Astrocyte (in vitro differentiated cells and primary cell): Measurements from ENCODE around the gene CHAC1. TPM values are rescaled to one million over a fixed set of nuclear protein-coding genes. Genes with fewer than 3 reads are reported as not detected.

Experiments
- DNase-seq: peaks from one replicate; pipeline ENCODE4 v3.0.0-alpha.2; 2010; ENCODE audit warnings: low read depth
- FAIRE-seq: peaks from 2 replicates; lab custom pipeline; 2011; peaks lifted over from hg19 to GRCh38; lab: Jason Lieb, UNC
- H2AFZ ChIP-seq: 2 replicates; pipeline ENCODE4 v1.6.0; 2012; ENCODE audit warnings: low read depth, low read length, inconsistent platforms
- H3K27ac ChIP-seq: 2 replicates; pipeline ENCODE4 v1.5.1; 2011; ENCODE audit warnings: low read depth, low read length, inconsistent platforms
- H3K27me3 ChIP-seq: 2 replicates; pipeline ENCODE4 v1.6.0; 2011; ENCODE audit warnings: low read length, inconsistent platforms; ENCODE audit not compliant: insufficient read depth
- H3K36me3 ChIP-seq: 2 replicates; pipeline ENCODE4 v1.5.1; 2011; ENCODE audit warnings: low read length, inconsistent platforms; ENCODE audit not compliant: insufficient read depth
- H3K4me1 ChIP-seq: 2 replicates; pipeline ENCODE4 v1.5.1; 2011; ENCODE audit warnings: low read length, inconsistent platforms; ENCODE audit not compliant: insufficient read depth
- H3K4me2 ChIP-seq: 2 replicates; pipeline ENCODE4 v1.6.0; 2012; ENCODE audit warnings: low read length, inconsistent platforms
- H3K4me3 ChIP-seq: 2 replicates; pipeline ENCODE4 v1.5.1; 2011; ENCODE audit warnings: low read depth, mild to moderate bottlenecking, low read length, inconsistent platforms; ENCODE audit not compliant: insufficient read depth
- H3K79me2 ChIP-seq: 2 replicates; pipeline ENCODE4 v1.6.0; 2012; ENCODE audit warnings: mild to moderate bottlenecking, low read length, inconsistent platforms; ENCODE audit not compliant: insufficient read depth
- H3K9ac ChIP-seq: 2 replicates; pipeline ENCODE4 v1.6.0; 2012; ENCODE audit warnings: mild to moderate bottlenecking, low read length, inconsistent platforms
- H3K9me3 ChIP-seq: 2 replicates; pipeline ENCODE4 v1.5.1; 2012; ENCODE audit warnings: low read depth, mild to moderate bottlenecking, low read length, inconsistent platforms; ENCODE audit not compliant: insufficient read depth
- H4K20me1 ChIP-seq: 2 replicates; pipeline ENCODE4 v1.6.0; 2012; ENCODE audit warnings: low read length, inconsistent platforms; ENCODE audit not compliant: insufficient read depth
- H3K27ac Mint-ChIP-seq: one replicate; pipeline ENCODE4 v1.8.0; 2021; ENCODE audit warnings: mild to moderate bottlenecking, mixed read lengths; ENCODE audit not compliant: unreplicated experiment
- H3K27me3 Mint-ChIP-seq: one replicate; pipeline ENCODE4 v1.8.0; 2021; ENCODE audit warnings: low read depth, mixed read lengths; ENCODE audit not compliant: unreplicated experiment
- H3K36me3 Mint-ChIP-seq: one replicate; pipeline ENCODE4 v1.8.0; 2021; ENCODE audit warnings: low read depth, mixed read lengths; ENCODE audit not compliant: unreplicated experiment
- H3K4me1 Mint-ChIP-seq: one replicate; pipeline ENCODE4 v1.8.0; 2021; ENCODE audit warnings: low read depth, mixed read lengths; ENCODE audit not compliant: unreplicated experiment
- H3K4me3 Mint-ChIP-seq: one replicate; pipeline ENCODE4 v1.8.0; 2021; ENCODE audit warnings: mild to moderate bottlenecking, moderate library complexity, mixed read lengths; ENCODE audit not compliant: unreplicated experiment
- H3K9me3 Mint-ChIP-seq: one replicate; pipeline ENCODE4 v1.8.0; 2021; ENCODE audit warnings: mild to moderate bottlenecking, mixed read lengths; ENCODE audit not compliant: unreplicated experiment
- CTCF ChIP-seq: IDR thresholded peaks from 2 replicates; pipeline ENCODE4 v1.5.1; 2011; ENCODE audit warnings: low read depth, mild to moderate bottlenecking, inconsistent platforms, low read length, moderate library complexity; ENCODE audit not compliant: insufficient read depth
- EZH2 ChIP-seq: IDR thresholded peaks from 2 replicates; pipeline ENCODE4 v1.6.1; 2012; ENCODE audit warnings: mild to moderate bottlenecking, low read length, inconsistent platforms; ENCODE audit not compliant: insufficient read depth
- total RNA-seq: library from RNA; stranded (reverse); gene quantifications from 2 replicates; pipeline ENCODE4 v1.2.1, GENCODE V29; 2021

Gene CHAC1
- total RNA-seq, 1 donor from 2014 or later: 55.9 TPM

- no peaks in the 10 kb centered on the region for H3K9me3 ChIP-seq
- no peaks in the 10 kb centered on the region for H4K20me1 ChIP-seq
- H3K36me3 Mint-ChIP-seq: no peaks in the 10 kb centered on the region
- FAIRE-seq (no peak), DNase-seq (no peak)
- H3K9me3 Mint-ChIP-seq: no peaks in the 10 kb centered on the region
- peaks cover 41% of the 10 kb centered on the region for H3K27me3 Mint-ChIP-seq
- peaks cover 2% of the 10 kb centered on the region for H3K4me1 Mint-ChIP-seq
- no peak overlapping the region for H3K4me3 ChIP-seq
- H3K4me3 Mint-ChIP-seq: no peak overlapping the region
- no peaks in the 10 kb centered on the region for H3K36me3 ChIP-seq
- no peaks in the 10 kb centered on the region for H3K79me2 ChIP-seq
- TF ChIP-seq CTCF (no peak), EZH2 (no peak)
- H3K27me3 ChIP-seq: no peaks in the 10 kb centered on the region
- H3K9ac ChIP-seq: no peak overlapping the region
- no peak overlapping the region for H2AFZ ChIP-seq
- no peak overlapping the region for H3K27ac ChIP-seq
- peak overlapping the region; percentile 53 for H3K27ac Mint-ChIP-seq
- H3K4me1 ChIP-seq: peaks cover 18% of the 10 kb centered on the region
- no peak overlapping the region for H3K4me2 ChIP-seq
These were observed 8.6 kb upstream of the CHAC1 start for GRCh38 chr15:40944510-40945296.

- no peak overlapping the region for H3K4me3 Mint-ChIP-seq
- Histone ChIP-seq H3K4me2 (no peak overlapping the region), H3K36me3 (no peaks in the 10 kb centered on the region), H3K9ac (no peak overlapping the region), H2AFZ (no peak overlapping the region), H3K4me1 (peaks cover 10% of the 10 kb centered on the region), H3K79me2 (no peaks in the 10 kb centered on the region), H3K9me3 (no peaks in the 10 kb centered on the region), H3K4me3 (no peak overlapping the region), H4K20me1 (no peaks in the 10 kb centered on the region), H3K27ac (no peak overlapping the region), H3K27me3 (no peaks in the 10 kb centered on the region)
- H3K4me1 Mint-ChIP-seq: peaks cover 2% of the 10 kb centered on the region
- no peak for FAIRE-seq
- peaks cover 2% of the 10 kb centered on the region for H3K9me3 Mint-ChIP-seq
- no peak for DNase-seq
- H3K27ac Mint-ChIP-seq: no peak overlapping the region
- TF ChIP-seq CTCF (no peak), EZH2 (no peak)
- H3K36me3 Mint-ChIP-seq: peaks cover under 1% of the 10 kb centered on the region
- peaks cover 37% of the 10 kb centered on the region for H3K27me3 Mint-ChIP-seq
These were observed 4.4 kb upstream of the CHAC1 start for GRCh38 chr15:40948706-40949473.
